Brain microvascular endothelial cell (primary cell): ENCODE data around the gene SOX18.

Experiments
- DNase-seq: peaks from one replicate; pipeline ENCODE4 v3.0.0-alpha.2; 2020
- H3K27ac ChIP-seq: fragments of 250-450 bp; sonication (Bioruptor Pico); 2 replicates; pipeline ENCODE4 v1.5.1; 2020; ENCODE audit warnings: mild to moderate bottlenecking, moderate library complexity
- H3K27me3 ChIP-seq: fragments of 250-450 bp; sonication (Bioruptor Pico); replicated peaks from 2 replicates; pipeline ENCODE4 v1.5.1; 2020; ENCODE audit warnings: mild to moderate bottlenecking
- H3K36me3 ChIP-seq: fragments of 250-450 bp; sonication (Bioruptor Pico); replicated peaks from 2 replicates; pipeline ENCODE4 v1.5.1; 2020; ENCODE audit warnings: mild to moderate bottlenecking
- H3K4me3 ChIP-seq: 2 replicates; pipeline ENCODE4 v1.5.1; 2011; ENCODE audit warnings: low read depth, mild to moderate bottlenecking, control low read depth, low read length, moderate library complexity
- CTCF ChIP-seq: IDR thresholded peaks from 2 replicates; pipeline ENCODE4 v1.5.1; 2011; ENCODE audit warnings: low read depth, mild to moderate bottlenecking, moderate library complexity, low read length, control low read depth, inconsistent platforms; ENCODE audit errors: missing control alignments
- in situ Hi-C: cut with HindIII; loops from 2 replicates; pipeline ENCODE4 v1.10.0; 2017; ENCODE audit warnings: low sequenced_read_pairs, low pct_ligation_motif_present

The SOX18 gene

GRCh38 chr20:64051561-64052325 is 2.3 kb upstream of the SOX18 start:
- TF ChIP-seq CTCF = no peak
- H3K4me3 ChIP-seq = no peak overlapping the region
- no peaks in the 10 kb centered on the region for H3K36me3 ChIP-seq
- H3K27ac ChIP-seq = no peak overlapping the region
- H3K27me3 ChIP-seq = peaks cover 13% of the 10 kb centered on the region
- DNase-seq = no peak
- in situ Hi-C loops = no loop called here

GRCh38 chr20:64051033-64051452 is 1.6 kb upstream of the SOX18 start:
- no peak for DNase-seq
- no peak for TF ChIP-seq CTCF
- H3K36me3 ChIP-seq = no peaks in the 10 kb centered on the region
- in situ Hi-C loops = no loop called here
- H3K27ac ChIP-seq = no peak overlapping the region
- peaks cover 18% of the 10 kb centered on the region for H3K27me3 ChIP-seq
- H3K4me3 ChIP-seq = no peak overlapping the region

- peaks cover 20% of the 10 kb centered on the region for H3K27me3 ChIP-seq
- TF ChIP-seq CTCF = no peak
Measured at GRCh38 chr20:64050261-64051032, 1.0 kb upstream of the SOX18 start.

GRCh38 chr20:64049878-64050260 is 430 bp upstream of the SOX18 start:
- no peaks in the 10 kb centered on the region for H3K36me3 ChIP-seq
- no peak overlapping the region for H3K27ac ChIP-seq
- no peak for DNase-seq
- peaks cover 20% of the 10 kb centered on the region for H3K27me3 ChIP-seq
- in situ Hi-C loops = no loop called here
- TF ChIP-seq CTCF = no peak
- H3K4me3 ChIP-seq = no peak overlapping the region

More at GRCh38 chr20:64050261-64051032, 1.0 kb upstream of the SOX18 start:
- H3K27ac ChIP-seq = no peak overlapping the region
- H3K4me3 ChIP-seq = no peak overlapping the region
- H3K36me3 ChIP-seq = no peaks in the 10 kb centered on the region
- DNase-seq = no peak
- in situ Hi-C loops = no loop called here

GRCh38 chr20:64048402-64049044 is 916 bp downstream of the SOX18 start:
- in situ Hi-C loops = no loop called here
- Histone ChIP-seq H3K27ac (no peak overlapping the region), H3K4me3 (no peak overlapping the region), H3K27me3 (peaks cover 20% of the 10 kb centered on the region), H3K36me3 (no peaks in the 10 kb centered on the region)
- DNase-seq = no peak
- no peak for TF ChIP-seq CTCF
